ENCODE results near the gene SERPINB7. TPM values are rescaled to one million over a fixed set of nuclear protein-coding genes. Genes with fewer than 3 reads are reported as not detected.
"Not testable (repeated sequence)": the region's sequence is repeated elsewhere in the genome, so short reads cannot be mapped to it uniquely, and the experiment has no call there.

The SERPINB7 gene
- total RNA-seq, 1 donor from 2014 or later, result not detected

GRCh38 chr18:63753676-63754075, 21.5 kb upstream of the SERPINB7 start:
- Mint-ChIP-seq H3K4me3 (ENCODE audit: unreplicated experiment) (no peak overlapping the region), H3K36me3 (ENCODE audit: unreplicated experiment) (no peaks in the 10 kb centered on the region), H3K4me1 (ENCODE audit: low read depth, unreplicated experiment) (no peaks in the 10 kb centered on the region), H3K27ac (ENCODE audit: unreplicated experiment) (no peak overlapping the region), H3K27me3 (ENCODE audit: unreplicated experiment) (peaks cover 2% of the 10 kb centered on the region), H3K9me3 (ENCODE audit: unreplicated experiment) (no peaks in the 10 kb centered on the region)
- TF ChIP-seq CTCF (IDR thresholded peaks at IDR 0.05; ENCODE audit: partially characterized antibody, unreplicated experiment), result no peak
- DNase-seq, result no peak

GRCh38 chr18:63757541-63757940, 17.7 kb upstream of the SERPINB7 start:
- no peak for DNase-seq
- Mint-ChIP-seq H3K4me3 (ENCODE audit: unreplicated experiment) (no peak overlapping the region), H3K36me3 (ENCODE audit: unreplicated experiment) (peaks cover 10% of the 10 kb centered on the region), H3K27me3 (ENCODE audit: unreplicated experiment) (peaks cover 1% of the 10 kb centered on the region), H3K4me1 (ENCODE audit: low read depth, unreplicated experiment) (no peaks in the 10 kb centered on the region), H3K9me3 (ENCODE audit: unreplicated experiment) (peaks cover 1% of the 10 kb centered on the region), H3K27ac (ENCODE audit: unreplicated experiment) (no peak overlapping the region)
- no peak for TF ChIP-seq CTCF (IDR thresholded peaks at IDR 0.05; ENCODE audit: partially characterized antibody, unreplicated experiment)

GRCh38 chr18:63758615-63759240, 16.5 kb upstream of the SERPINB7 start:
- no peak for DNase-seq
- H3K4me3 Mint-ChIP-seq (ENCODE audit: unreplicated experiment), result no peak overlapping the region
- H3K27me3 Mint-ChIP-seq (ENCODE audit: unreplicated experiment), result no peaks in the 10 kb centered on the region
- peaks cover 10% of the 10 kb centered on the region for H3K36me3 Mint-ChIP-seq (ENCODE audit: unreplicated experiment)
- no peaks in the 10 kb centered on the region for H3K4me1 Mint-ChIP-seq (ENCODE audit: low read depth, unreplicated experiment)
- H3K27ac Mint-ChIP-seq (ENCODE audit: unreplicated experiment), result no peak overlapping the region
- peaks cover 1% of the 10 kb centered on the region for H3K9me3 Mint-ChIP-seq (ENCODE audit: unreplicated experiment)
- no peak for TF ChIP-seq CTCF (IDR thresholded peaks at IDR 0.05; ENCODE audit: partially characterized antibody, unreplicated experiment)

GRCh38 chr18:63759786-63760185, 15.4 kb upstream of the SERPINB7 start:
- H3K27ac Mint-ChIP-seq (ENCODE audit: unreplicated experiment); H3K4me1 Mint-ChIP-seq (ENCODE audit: low read depth, unreplicated experiment); H3K4me3 Mint-ChIP-seq (ENCODE audit: unreplicated experiment); DNase-seq; H3K9me3 Mint-ChIP-seq (ENCODE audit: unreplicated experiment); H3K27me3 Mint-ChIP-seq (ENCODE audit: unreplicated experiment); H3K36me3 Mint-ChIP-seq (ENCODE audit: unreplicated experiment): not testable (repeated sequence)

- no peaks in the 10 kb centered on the region for H3K4me1 Mint-ChIP-seq (ENCODE audit: low read depth, unreplicated experiment)
- H3K36me3 Mint-ChIP-seq (ENCODE audit: unreplicated experiment), result peaks cover 10% of the 10 kb centered on the region
- DNase-seq, result no peak
- no peak overlapping the region for H3K4me3 Mint-ChIP-seq (ENCODE audit: unreplicated experiment)
- no peaks in the 10 kb centered on the region for H3K27me3 Mint-ChIP-seq (ENCODE audit: unreplicated experiment)
- TF ChIP-seq CTCF (IDR thresholded peaks at IDR 0.05; ENCODE audit: partially characterized antibody, unreplicated experiment), result no peak
- peaks cover 1% of the 10 kb centered on the region for H3K9me3 Mint-ChIP-seq (ENCODE audit: unreplicated experiment)
- H3K27ac Mint-ChIP-seq (ENCODE audit: unreplicated experiment), result no peak overlapping the region
Observed at GRCh38 chr18:63762518-63762917, 12.7 kb upstream of the SERPINB7 start.
